Renal pelvis (tissue), 4 donors: Measurements from ENCODE around the gene FOLR1. TPM values are rescaled to one million over a fixed set of nuclear protein-coding genes. Genes with fewer than 3 reads are reported as not detected.

ENCODE experiments used
- DNase-seq: peaks from one replicate; pipeline ENCODE4 v3.0.0-alpha.2; 2013
- polyA plus RNA-seq, 3 donors: library from polyadenylated mRNA; unstranded; fragments of 120-200 nt; gene quantifications; one replicate each; pipeline ENCODE4 v1.2.1, GENCODE V29; 2013; ENCODE audit not compliant: insufficient read length in 3 of 3

The FOLR1 gene
- polyA plus RNA-seq, 3 donors: 57.5 to 59.1 (median 57.9) TPM

- no peak for DNase-seq
Measured at GRCh38 chr11:72244361-72245262, 52.7 kb downstream of the FOLR1 start.

GRCh38 chr11:72245263-72245816 lies 53.4 kb downstream of the FOLR1 start:
- no peak for DNase-seq

Other genes with a start within 250 kb of the FOLR1 start
- 10 to 100 TPM in 2 of 3 donors, 1 to 10 TPM in 1; 8.1 to 16.5 (median 11.6) TPM for gene IL18BP, start 193.2 kb upstream of the FOLR1 start, polyA plus RNA-seq
- gene NUMA1, start 111.6 kb upstream of the FOLR1 start, polyA plus RNA-seq: 100 to 1,000 TPM; 289 to 335 (median 305) TPM
- 10 to 100 TPM; 22.3 to 37.0 (median 35.1) TPM for gene LRRC51, start 111.3 kb upstream of the FOLR1 start, polyA plus RNA-seq
- 100 to 1,000 TPM; 123 to 133 (median 128) TPM for gene LAMTOR1, start 88.8 kb upstream of the FOLR1 start, polyA plus RNA-seq
- gene TOMT, start 86.2 kb upstream of the FOLR1 start, polyA plus RNA-seq: not detected
- 10 to 100 TPM; 49.3 to 59.0 (median 50.4) TPM for gene ANAPC15, start 79.4 kb upstream of the FOLR1 start, polyA plus RNA-seq
- gene FOLR3, start 56.4 kb upstream of the FOLR1 start, polyA plus RNA-seq: 1 to 10 TPM; 1.6 to 2.8 (median 2.2) TPM
- gene FOLR2, start 24.7 kb downstream of the FOLR1 start, polyA plus RNA-seq: 10 to 100 TPM in 2 of 3 donors, 1 to 10 TPM in 1; 7.9 to 14.7 (median 10.1) TPM
- 100 to 1,000 TPM; 161 to 188 (median 168) TPM for gene INPPL1, start 32.6 kb downstream of the FOLR1 start, polyA plus RNA-seq
- gene PHOX2A, start 52.0 kb downstream of the FOLR1 start, polyA plus RNA-seq: not detected
- gene CLPB, start 242.4 kb downstream of the FOLR1 start, polyA plus RNA-seq: 10 to 100 TPM; 12.3 to 15.7 (median 14.5) TPM